Hypothalamus (tissue), 51 donors: ENCODE results near the gene MAP3K8.
"Not testable (repeated sequence)": the region's sequence is repeated elsewhere in the genome, so short reads cannot be mapped to it uniquely, and the experiment has no call there.

Experiments
- DNase-seq, 51 donors: peaks; one replicate each; lab custom pipeline; 2025; lab: John Stamatoyannopoulos, UW

MAP3K8 gene

GRCh38 chr10:30479513-30479912 lies 45.5 kb downstream of the MAP3K8 start:
- not testable (repeated sequence) for DNase-seq

DNA sequence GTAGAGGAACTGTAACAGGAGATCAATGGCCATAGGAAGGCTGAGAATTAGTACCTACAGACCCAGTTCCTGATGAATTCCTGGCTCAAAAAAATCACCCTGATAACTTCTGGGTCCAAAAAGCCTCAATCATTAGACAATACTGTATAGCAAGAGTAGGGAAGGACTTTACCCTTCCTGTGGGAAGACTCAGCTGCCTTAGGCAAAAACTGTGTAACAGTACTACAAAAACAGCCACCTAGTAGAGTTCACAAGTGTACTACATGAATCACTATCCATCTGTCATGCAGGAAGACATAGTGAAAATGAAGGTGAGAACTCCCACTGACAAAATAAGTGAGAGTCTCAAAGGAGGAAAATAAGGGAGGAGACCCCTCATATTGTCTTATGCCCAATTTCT lies 47.6 kb downstream of the MAP3K8 start:
- no peak for DNase-seq

DNA sequence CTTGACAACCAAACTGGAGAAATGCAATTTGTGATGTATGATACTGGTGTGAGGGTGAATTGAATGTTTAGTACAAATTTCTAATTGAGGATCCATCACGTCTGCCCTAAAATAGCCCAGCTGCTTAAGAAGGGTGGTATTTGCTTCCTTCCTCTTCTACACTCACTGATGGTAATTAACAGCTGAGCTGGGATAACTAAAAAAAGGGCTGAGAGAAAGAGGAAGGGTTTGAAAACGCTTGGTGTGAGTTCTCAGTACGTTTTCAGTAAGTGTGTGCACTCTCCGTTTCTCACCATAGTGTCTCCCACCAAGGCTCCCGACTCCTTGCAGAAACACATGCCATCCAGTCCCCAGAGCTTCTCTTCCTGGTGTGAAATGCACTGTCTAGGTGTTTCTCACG lies 54.3 kb downstream of the MAP3K8 start:
- DNase-seq, result no peak

GRCh38 chr10:30489346-30489745 lies 55.4 kb downstream of the MAP3K8 start:
- peak in 1 of 51 donors; percentile 6 for DNase-seq

- no peak for DNase-seq
Observed at GRCh38 chr10:30490289-30491000, 56.5 kb downstream of the MAP3K8 start.

- DNase-seq, result no peak
Observed at GRCh38 chr10:30491204-30491915, 57.4 kb downstream of the MAP3K8 start.

DNA sequence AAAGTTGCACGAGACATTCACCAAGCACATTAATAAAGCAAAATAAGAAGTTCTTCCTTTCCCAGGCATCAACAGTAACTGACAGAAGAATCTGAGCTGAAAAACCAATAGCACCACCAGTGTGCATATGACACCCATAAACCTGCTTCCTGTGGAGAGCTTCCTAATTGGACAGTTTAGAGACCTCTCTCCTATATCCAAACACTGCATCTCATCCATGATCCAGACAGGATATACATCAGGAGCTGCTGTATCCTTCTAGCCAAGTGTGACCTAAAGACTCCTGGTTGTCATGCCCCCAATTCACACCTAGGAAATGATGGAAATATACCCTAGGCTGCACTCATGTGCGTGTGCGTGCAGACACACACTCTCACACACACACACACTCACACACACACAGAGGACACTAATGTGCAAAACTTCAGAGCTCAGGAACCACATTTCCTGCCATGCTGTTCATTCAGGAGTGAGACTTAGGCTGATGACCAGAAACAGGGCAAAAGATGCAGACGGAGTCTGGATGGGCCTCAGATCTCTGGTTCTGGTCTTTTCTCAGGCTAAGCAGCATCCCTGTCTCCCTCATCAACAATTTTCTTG lies 58.0 kb downstream of the MAP3K8 start:
- no peak for DNase-seq

GRCh38 chr10:30493609-30494530 lies 59.9 kb downstream of the MAP3K8 start:
- peak in 16 of 51 donors; percentile 2 to 49 (median 9) for DNase-seq

- DNase-seq, result no peak
Observed at GRCh38 chr10:30494558-30494957, 60.6 kb downstream of the MAP3K8 start.

DNA sequence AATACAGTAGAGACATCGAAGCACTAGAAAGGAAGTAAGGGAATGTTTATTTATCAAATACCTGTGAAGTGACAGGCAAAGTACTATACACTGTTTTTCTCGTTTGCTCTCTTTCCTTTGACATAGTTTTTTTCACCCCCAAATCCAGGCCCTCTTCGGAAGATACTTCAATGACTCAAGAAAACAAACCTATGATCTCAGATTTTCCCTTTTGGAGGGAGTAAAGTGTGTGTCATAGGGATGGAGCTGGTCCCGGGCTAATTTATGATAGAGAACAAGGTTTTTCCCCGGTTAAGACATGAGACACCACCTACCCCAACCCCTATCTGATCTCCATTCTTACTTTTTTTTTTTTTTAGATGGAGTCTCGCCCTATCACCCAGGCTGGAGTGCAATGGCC lies 61.7 kb downstream of the MAP3K8 start:
- DNase-seq, result no peak

GRCh38 chr10:30499816-30500215 lies 65.8 kb downstream of the MAP3K8 start:
- no peak for DNase-seq

DNA sequence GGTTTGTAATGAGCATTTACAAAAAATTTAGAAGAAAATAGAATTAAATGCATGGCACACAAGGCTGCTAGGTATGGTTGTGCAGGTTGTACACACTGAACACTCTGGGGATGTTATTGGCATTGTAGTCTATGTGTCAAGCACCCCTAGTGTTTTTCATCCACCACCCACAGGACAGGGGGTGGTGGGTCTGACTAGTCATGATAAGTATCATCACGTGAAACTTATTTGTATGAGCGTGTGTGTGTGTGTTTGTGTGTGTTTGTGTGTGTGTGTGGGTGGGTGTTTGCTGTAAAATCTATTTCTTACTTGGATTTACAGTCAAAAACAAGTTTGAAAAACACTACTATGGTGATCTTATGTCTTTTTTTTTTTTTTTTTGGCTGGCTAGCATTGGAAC lies 66.5 kb downstream of the MAP3K8 start:
- no peak for DNase-seq

DNA sequence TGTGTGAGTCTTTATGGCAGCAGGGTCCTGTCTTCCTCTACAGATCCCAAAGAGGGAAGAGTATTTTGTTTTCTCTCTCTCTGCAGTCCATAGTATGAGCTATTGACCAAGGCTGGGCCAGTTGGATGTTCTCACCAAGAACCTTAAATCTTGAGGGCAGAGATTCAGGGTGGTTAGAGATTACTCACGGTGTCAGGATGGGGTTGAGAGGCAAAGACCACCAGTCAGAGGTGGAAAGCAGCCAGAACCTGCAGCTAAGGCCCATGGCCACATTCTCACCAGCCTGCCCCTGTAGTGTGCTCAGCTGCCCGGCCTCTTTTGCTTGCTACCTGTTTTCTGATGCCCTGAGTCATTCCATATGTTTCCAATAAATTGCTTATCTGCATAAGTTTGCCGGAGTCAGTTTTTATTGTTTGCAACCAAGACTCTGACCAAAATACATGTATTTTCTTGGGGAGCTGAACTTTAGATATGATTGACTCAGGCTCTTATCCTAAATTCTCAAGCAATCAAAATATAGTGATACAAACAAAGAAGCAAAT lies 67.0 kb downstream of the MAP3K8 start:
- no peak for DNase-seq

GRCh38 chr10:30502266-30503060 lies 68.5 kb downstream of the MAP3K8 start:
- DNase-seq, result no peak

DNA sequence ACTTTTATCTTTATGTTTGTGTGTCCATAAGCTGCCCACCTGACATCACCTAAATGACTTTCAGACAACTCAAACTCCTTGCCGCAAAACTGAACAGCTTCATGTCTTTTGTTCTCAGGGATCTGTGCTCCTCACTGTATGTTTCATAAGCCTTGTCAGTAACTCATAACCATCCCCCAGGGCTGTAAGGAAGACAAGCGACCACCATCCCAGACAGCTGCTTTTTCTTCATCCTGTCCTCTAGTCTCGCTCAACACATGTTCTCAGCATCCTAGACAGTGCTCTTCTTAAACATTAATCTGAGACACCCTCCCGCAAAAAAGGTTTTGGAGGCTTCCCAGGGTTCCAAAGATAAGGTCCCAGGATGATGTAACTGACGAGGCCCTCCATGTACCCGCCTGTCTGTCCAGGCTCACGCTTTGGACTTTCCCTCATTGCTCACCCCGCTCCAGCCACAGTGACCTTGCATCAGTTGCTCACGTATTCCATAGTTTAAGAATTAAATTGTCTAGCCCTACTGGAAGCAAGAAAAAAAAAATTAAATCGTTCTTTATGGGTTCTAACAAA lies 69.8 kb downstream of the MAP3K8 start:
- DNase-seq, result no peak

DNA sequence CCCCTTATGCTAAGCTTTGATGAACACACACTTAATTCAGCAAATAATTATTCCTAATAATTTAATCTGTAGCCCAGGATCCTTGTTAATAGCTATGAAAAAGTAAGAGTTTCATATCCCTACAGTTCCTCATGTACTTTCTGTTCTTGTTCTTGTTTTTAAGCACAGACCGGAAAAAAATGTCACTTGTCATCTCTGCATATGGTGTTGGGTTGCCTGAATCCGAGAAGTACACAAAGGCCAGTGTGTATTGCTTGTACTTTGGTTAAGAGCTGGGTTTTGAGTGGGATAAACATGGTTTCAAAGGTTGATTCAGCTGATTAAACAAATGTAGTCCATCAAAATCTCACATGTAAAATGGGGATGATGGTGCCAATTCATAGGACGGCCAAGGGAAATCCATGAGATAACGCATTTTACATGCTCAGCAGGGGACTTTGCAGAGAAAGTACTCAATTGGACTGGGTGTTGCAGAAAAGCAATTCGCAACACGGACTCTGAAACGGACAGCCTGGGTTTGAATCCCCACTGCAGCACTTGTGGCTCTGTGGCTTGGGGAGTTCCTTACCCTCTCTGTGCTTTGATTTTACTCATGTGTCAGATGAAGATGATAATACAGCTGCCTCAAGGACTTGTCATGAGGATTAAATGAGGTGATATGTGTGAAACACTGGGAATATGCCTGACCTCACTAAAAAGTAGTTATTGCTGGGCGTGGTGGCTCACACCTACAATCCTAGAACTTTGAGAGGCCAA lies 71.7 kb downstream of the MAP3K8 start:
- peak in 1 of 51 donors; percentile 13 for DNase-seq

DNA sequence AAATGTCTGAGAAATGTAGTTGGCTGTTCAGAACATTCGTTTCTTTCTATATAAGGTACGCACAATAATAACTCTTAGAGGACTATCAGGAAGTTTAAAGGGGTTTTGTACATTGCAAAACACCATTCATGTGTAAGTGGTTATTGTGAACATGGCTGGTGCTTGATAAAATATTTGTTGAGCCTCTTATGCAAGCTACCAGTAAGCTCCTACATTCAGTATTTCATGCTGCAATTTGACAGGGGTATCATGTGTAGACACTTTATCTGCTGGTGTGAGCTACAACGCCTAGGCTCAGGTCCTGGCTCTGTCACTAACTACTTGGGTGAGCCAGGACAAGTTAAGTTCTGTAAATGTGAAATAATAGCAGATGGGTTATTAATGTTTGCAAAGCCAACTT lies 75.5 kb downstream of the MAP3K8 start:
- DNase-seq, result no peak

DNA sequence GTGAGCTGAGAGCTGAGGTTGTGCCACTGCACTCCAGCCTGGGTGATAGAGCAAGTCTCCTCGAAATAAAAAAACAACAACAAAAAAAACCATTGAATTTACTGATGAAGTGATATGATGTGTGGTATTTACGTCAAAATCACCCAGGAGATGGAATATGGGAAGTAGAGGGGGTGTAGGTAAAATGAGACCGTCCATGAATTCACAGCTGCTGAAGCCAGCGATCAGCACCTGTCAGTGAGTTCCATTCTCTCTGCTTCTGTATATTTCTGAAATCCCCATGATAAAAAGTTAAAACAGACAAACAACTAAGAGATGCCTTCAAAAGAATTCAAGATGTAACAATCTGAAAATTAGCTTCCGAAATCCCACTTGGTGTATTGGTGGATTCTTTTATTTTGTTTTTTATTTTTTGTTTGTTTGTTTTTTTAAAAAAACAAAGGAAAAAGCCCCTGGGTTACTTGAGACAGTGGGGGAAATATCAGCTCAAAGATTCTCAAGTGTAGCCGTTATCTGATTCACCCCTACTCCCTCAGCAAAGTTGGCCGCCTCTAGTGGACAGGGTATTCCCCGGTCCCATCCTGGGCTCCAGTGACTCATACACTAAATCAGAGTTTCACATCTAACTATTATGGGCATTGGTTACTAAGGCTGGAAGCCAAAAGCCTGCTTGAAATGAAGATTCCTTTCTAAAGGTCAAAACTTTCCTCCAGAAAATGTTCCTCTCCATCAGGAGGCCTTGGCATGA lies 76.4 kb downstream of the MAP3K8 start:
- DNase-seq, result no peak
